Superior temporal gyrus (tissue), 1 donor: Measurements from ENCODE around the gene NECTIN4.

Experiments
- DNase-seq: peaks from one replicate; pipeline ENCODE4 v3.0.0-alpha.2; 2016; ENCODE audit errors: extremely low spot score

Gene NECTIN4

GRCh38 chr1:161111527-161111926, 22.2 kb upstream of the NECTIN4 start:
- DNase-seq, result no peak

- no peak for DNase-seq
These were observed 21.8 kb upstream of the NECTIN4 start for GRCh38 chr1:161111117-161111516.

GRCh38 chr1:161106431-161106830, 17.1 kb upstream of the NECTIN4 start:
- DNase-seq, result no peak

- no peak for DNase-seq
These were observed 11.2 kb upstream of the NECTIN4 start for GRCh38 chr1:161100556-161100955.

GRCh38 chr1:161099090-161099802, 9.9 kb upstream of the NECTIN4 start:
- no peak for DNase-seq

- peak; percentile 76 for DNase-seq
These were observed 9.1 kb upstream of the NECTIN4 start, which contains the start of gene KLHDC9 for GRCh38 chr1:161098210-161099068. KLHDC9 (plus strand) TSS chr1:161098361; CDS start chr1:161098536, 175 bp downstream.

GRCh38 chr1:161096530-161096929, 7.2 kb upstream of the NECTIN4 start:
- DNase-seq, result no peak

- DNase-seq, result no peak
These were observed 6.7 kb upstream of the NECTIN4 start for GRCh38 chr1:161096015-161096414.

GRCh38 chr1:161095230-161095629, 5.9 kb upstream of the NECTIN4 start:
- no peak for DNase-seq

GRCh38 chr1:161094481-161094880, 5.1 kb upstream of the NECTIN4 start:
- DNase-seq, result no peak

GRCh38 chr1:161092621-161093028, 3.3 kb upstream of the NECTIN4 start:
- DNase-seq, result no peak

- no peak for DNase-seq
These were observed 2.6 kb upstream of the NECTIN4 start for GRCh38 chr1:161091796-161092507.

- DNase-seq, result no peak
These were observed 1.7 kb upstream of the NECTIN4 start for GRCh38 chr1:161091093-161091492.

- no peak for DNase-seq
These were observed 1.3 kb upstream of the NECTIN4 start for GRCh38 chr1:161090617-161091016.

GRCh38 chr1:161089938-161090337, 580 bp upstream of the NECTIN4 start:
- no peak for DNase-seq

- no peak for DNase-seq
These were observed 709 bp downstream of the NECTIN4 start for GRCh38 chr1:161088587-161089110.

- DNase-seq, result no peak
These were observed 2.9 kb downstream of the NECTIN4 start for GRCh38 chr1:161086457-161086856.

- no peak for DNase-seq
These were observed 4.2 kb downstream of the NECTIN4 start for GRCh38 chr1:161085165-161085564.

GRCh38 chr1:161084597-161084988, 4.8 kb downstream of the NECTIN4 start:
- DNase-seq, result no peak

- DNase-seq, result no peak
These were observed 5.4 kb downstream of the NECTIN4 start for GRCh38 chr1:161083748-161084596.
